ENCODE results near the gene RPUSD2. TPM values are rescaled to one million over a fixed set of nuclear protein-coding genes. Genes with fewer than 3 reads are reported as not detected.

The RPUSD2 gene
- total and polyA plus RNA-seq, 12 donors: 7.4 to 14.8 (median 10.6) TPM

DNA sequence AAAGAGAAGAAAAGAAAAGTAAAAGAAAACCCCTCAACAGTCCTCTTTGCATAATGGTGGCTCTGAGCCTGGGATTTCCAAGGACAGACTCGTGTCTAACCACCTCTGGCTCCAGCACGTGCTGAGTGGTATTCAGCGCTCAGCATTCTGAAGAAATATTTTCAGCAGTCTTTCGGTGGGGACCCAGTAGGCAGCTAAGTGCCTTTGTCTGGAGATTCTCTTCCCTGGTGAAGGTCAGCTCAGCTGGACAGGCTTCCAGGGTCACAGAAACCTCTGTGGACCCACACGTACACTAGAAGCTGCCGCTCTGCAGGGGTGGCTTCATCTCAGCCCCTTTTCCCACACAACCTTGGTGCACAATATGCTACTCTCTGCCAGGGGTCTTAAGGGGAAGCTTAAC, 40.3 kb upstream of the RPUSD2 start:
- Histone ChIP-seq H3K27me3 (no peaks in the 10 kb centered on the region), H3K9me3 (no peaks in the 10 kb centered on the region), H3K36me3 (peaks cover 0 to under 1% (median 0%) of the 10 kb centered on the region in 9 donors), H3K4me1 (no peaks in the 10 kb centered on the region), H3K27ac (no peak overlapping the region), H3K4me3 (no peak overlapping the region)
- intact Hi-C loops (cut with DNase I): loop anchor here in 1 of 10 donors (10.0 kb wide), 1 partner anchor 46 kb away; no protein-coding TSS in a partner anchor
- 74 to 81% methylated on average over 6 of the region's 6 CpGs for WGBS, 2 donors
- ATAC-seq (no peak), DNase-seq (no peak)
- TF ChIP-seq, protein P1, sequence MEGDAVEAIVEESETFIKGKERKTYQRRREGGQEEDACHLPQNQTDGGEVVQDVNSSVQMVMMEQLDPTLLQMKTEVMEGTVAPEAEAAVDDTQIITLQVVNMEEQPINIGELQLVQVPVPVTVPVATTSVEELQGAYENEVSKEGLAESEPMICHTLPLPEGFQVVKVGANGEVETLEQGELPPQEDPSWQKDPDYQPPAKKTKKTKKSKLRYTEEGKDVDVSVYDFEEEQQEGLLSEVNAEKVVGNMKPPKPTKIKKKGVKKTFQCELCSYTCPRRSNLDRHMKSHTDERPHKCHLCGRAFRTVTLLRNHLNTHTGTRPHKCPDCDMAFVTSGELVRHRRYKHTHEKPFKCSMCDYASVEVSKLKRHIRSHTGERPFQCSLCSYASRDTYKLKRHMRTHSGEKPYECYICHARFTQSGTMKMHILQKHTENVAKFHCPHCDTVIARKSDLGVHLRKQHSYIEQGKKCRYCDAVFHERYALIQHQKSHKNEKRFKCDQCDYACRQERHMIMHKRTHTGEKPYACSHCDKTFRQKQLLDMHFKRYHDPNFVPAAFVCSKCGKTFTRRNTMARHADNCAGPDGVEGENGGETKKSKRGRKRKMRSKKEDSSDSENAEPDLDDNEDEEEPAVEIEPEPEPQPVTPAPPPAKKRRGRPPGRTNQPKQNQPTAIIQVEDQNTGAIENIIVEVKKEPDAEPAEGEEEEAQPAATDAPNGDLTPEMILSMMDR (IDR thresholded peaks at IDR 0.05): no peak

DNA sequence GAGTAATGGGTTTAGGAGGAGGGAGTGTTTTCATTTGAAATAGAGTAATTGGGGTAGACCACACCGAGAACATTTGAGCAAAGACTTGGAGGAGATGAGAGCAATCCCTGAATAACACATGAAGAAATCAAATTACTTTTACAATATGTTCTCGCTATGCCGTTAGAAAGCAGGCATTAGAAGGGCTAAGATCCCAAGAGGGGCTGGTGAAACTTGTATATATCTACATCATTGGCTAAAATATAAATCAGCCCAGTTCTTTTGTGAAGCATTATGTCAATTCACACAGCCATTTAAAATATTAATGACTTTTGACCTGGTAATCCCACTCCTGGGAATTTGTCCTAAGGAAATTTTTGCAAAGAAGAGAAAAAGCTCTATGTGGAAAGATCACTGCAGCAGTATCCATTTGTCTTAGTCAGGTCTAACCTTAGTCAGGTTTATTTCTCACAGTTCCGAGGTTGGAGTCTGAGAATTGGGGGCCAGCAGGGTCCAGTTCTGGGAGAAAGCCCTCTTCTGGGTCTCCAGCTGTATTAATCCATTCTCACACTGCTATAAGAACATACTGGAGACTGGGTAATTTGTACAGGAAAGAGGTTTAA, 35.2 kb upstream of the RPUSD2 start:
- Histone ChIP-seq H3K9me3 (no peaks in the 10 kb centered on the region), H3K4me3 (no peak overlapping the region), H3K27ac (no peak overlapping the region), H3K36me3 (peaks cover 0 to 14% (median 0%) of the 10 kb centered on the region in 9 donors), H3K4me1 (peaks cover 0 to 23% (median 5%) of the 10 kb centered on the region in 9 donors), H3K27me3 (no peaks in the 10 kb centered on the region)
- DNase-seq (no peak), ATAC-seq (no peak)
- TF ChIP-seq, protein P1 (IDR thresholded peaks at IDR 0.05): no peak
- intact Hi-C loops (cut with DNase I): no loop called here
- WGBS, 2 donors: 90 to 96% methylated on average over 4 of the region's 4 CpGs

DNA sequence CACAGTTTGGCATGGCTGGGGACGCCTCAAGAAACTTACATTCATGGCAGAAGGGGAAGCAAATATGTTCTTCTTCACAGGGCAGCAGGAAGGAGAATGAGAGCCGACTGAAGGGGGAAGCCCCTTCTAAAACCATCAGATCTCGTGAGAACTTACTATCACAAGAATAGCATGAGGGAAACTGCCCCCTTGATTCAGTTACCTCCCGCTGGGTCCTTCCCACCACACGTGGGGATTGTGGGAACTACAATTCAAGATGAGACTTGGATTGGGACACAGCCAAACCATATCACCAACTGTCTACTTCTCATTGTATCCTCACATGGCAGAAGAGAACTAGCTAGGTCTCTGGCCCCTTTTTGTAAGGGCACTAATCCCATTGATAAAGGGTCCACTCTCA, 34.7 kb upstream of the RPUSD2 start:
- DNase-seq: no peak
- H3K9me3 ChIP-seq: no peaks in the 10 kb centered on the region
- no peaks in the 10 kb centered on the region for H3K27me3 ChIP-seq
- H3K27ac ChIP-seq: no peak overlapping the region
- TF ChIP-seq, protein P1 (IDR thresholded peaks at IDR 0.05): no peak
- 72 to 74% methylated on average over 5 of the region's 5 CpGs for WGBS, 2 donors
- intact Hi-C loops (cut with DNase I): no loop called here
- no peak overlapping the region for H3K4me3 ChIP-seq
- peaks cover 0 to 23% (median 5%) of the 10 kb centered on the region in 9 donors for H3K4me1 ChIP-seq
- peaks cover 0 to 18% (median 0%) of the 10 kb centered on the region in 9 donors for H3K36me3 ChIP-seq
- no peak for ATAC-seq

DNA sequence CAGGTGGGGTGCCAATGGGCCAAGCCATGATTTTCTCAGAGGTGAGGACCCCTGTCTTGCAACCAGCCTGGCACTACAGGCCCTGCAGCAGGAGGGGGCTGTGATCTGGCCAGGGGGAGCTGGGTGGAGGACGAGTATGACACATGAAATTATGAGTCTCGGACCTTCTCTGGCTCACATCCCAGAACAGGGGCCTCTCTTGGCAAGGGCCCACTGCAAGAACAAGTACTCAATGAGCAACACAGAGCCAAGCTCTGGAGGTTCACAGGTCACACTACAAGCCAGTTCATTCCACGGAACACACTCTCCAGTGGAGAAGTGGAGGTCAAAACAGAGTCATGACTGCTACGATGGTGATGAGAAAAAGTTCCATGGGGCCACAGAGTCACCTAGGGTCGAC, 32.6 kb upstream of the RPUSD2 start:
- Histone ChIP-seq H3K36me3 (peaks cover 0 to 18% (median 0%) of the 10 kb centered on the region in 9 donors), H3K27ac (peak overlapping the region in 4 of 10 donors; percentile 26 to 67 (median 64)), H3K4me3 (no peak overlapping the region), H3K4me1 (peaks cover 0 to 23% (median 5%) of the 10 kb centered on the region in 9 donors), H3K27me3 (no peaks in the 10 kb centered on the region), H3K9me3 (no peaks in the 10 kb centered on the region)
- intact Hi-C loops (cut with DNase I): no loop called here
- 41 to 49% methylated on average over 5 of the region's 5 CpGs for WGBS, 2 donors
- peak in 3 of 8 donors; percentile 29 to 40 (median 39) for ATAC-seq
- TF ChIP-seq, protein P1 (IDR thresholded peaks at IDR 0.05): no peak
- no peak for DNase-seq

Measured in heart right ventricle (tissue), 16 donors.